GM23338 (cell line): ENCODE measurements around the gene RPL7A. TPM values are rescaled to one million over a fixed set of nuclear protein-coding genes. Genes with fewer than 3 reads are reported as not detected.
"Not testable (repeated sequence)": the region's sequence is repeated elsewhere in the genome, so short reads cannot be mapped to it uniquely, and the experiment has no call there.

Source experiments
- ATAC-seq: fragments of 200-7000 bp; cut with Tn5 transposase; 3 replicates; pipeline ENCODE4 v1.9.1; 2020
- DNase-seq: peaks from one replicate; pipeline ENCODE4 v3.0.0-alpha.2; 2015; ENCODE audit warnings: low spot score
- H2AFZ ChIP-seq: fragments of 200-600 bp; sonication (generic); 2 replicates; pipeline ENCODE4 v1.8.0; 2016; ENCODE audit warnings: antibody characterized with exemption, mild to moderate bottlenecking, moderate library complexity
- H3F3A ChIP-seq: fragments of 200-600 bp; sonication (generic); replicated peaks from 2 replicates; pipeline ENCODE4 v1.8.0; 2017; ENCODE audit warnings: antibody characterized with exemption, mixed run types, low read depth
- H3K27ac ChIP-seq: fragments of 200-600 bp; sonication (generic); 2 replicates; pipeline ENCODE4 v1.6.1; 2016; ENCODE audit warnings: low read depth
- H3K27me3 ChIP-seq: fragments of 200-600 bp; sonication (generic); 2 replicates; pipeline ENCODE4 v1.8.0; 2016; ENCODE audit warnings: mild to moderate bottlenecking, mixed run types, moderate library complexity; ENCODE audit not compliant: insufficient read depth
- H3K36me3 ChIP-seq: fragments of 200-600 bp; sonication (generic); 2 replicates; pipeline ENCODE4 v1.8.0; 2016; ENCODE audit warnings: mild to moderate bottlenecking; ENCODE audit not compliant: insufficient read depth
- H3K4me1 ChIP-seq: fragments of 200-600 bp; sonication (generic); 2 replicates; pipeline ENCODE4 v1.8.0; 2016; ENCODE audit warnings: mild to moderate bottlenecking, moderate library complexity; ENCODE audit not compliant: insufficient read depth
- H3K4me2 ChIP-seq: fragments of 200-600 bp; sonication (generic); 2 replicates; pipeline ENCODE4 v1.7.1; 2017; ENCODE audit warnings: mixed run types
- H3K4me3 ChIP-seq: fragments of 200-600 bp; sonication (generic); 2 replicates; pipeline ENCODE4 v1.6.1; 2016; ENCODE audit warnings: mixed run types
- H3K79me2 ChIP-seq: fragments of 200-600 bp; sonication (generic); replicated peaks from 2 replicates; pipeline ENCODE4 v1.8.0; 2017; ENCODE audit warnings: mild to moderate bottlenecking; ENCODE audit not compliant: insufficient read depth
- H3K9me2 ChIP-seq: fragments of 200-600 bp; sonication (generic); 2 replicates; pipeline ENCODE4 v1.8.0; 2017; ENCODE audit not compliant: insufficient read depth
- H4K20me1 ChIP-seq: fragments of 200-600 bp; sonication (generic); replicated peaks from 2 replicates; pipeline ENCODE4 v1.8.0; 2017; ENCODE audit warnings: mild to moderate bottlenecking; ENCODE audit not compliant: insufficient read depth
- H3K27ac Mint-ChIP-seq: 2 replicates; pipeline ENCODE4 v1.8.0; 2020; ENCODE audit warnings: inconsistent platforms, mild to moderate bottlenecking, moderate library complexity, mixed read lengths
- H3K27me3 Mint-ChIP-seq: 3 replicates; pipeline ENCODE4 v1.8.0; 2022; ENCODE audit warnings: low read depth, mild to moderate bottlenecking, moderate library complexity, mixed read lengths, inconsistent platforms; ENCODE audit not compliant: insufficient read depth, poor library complexity
- H3K36me3 Mint-ChIP-seq: 3 replicates; pipeline ENCODE4 v1.8.0; 2021; ENCODE audit warnings: low read depth, mild to moderate bottlenecking, inconsistent platforms, moderate library complexity, mixed read lengths
- H3K4me1 Mint-ChIP-seq: 3 replicates; pipeline ENCODE4 v1.8.0; 2020; ENCODE audit warnings: mild to moderate bottlenecking, inconsistent platforms, mixed read lengths
- H3K4me3 Mint-ChIP-seq: 3 replicates; pipeline ENCODE4 v1.8.0; 2021; ENCODE audit warnings: moderate library complexity, mild to moderate bottlenecking, inconsistent platforms, mixed read lengths
- H3K9me3 Mint-ChIP-seq: 3 replicates; pipeline ENCODE4 v1.8.0; 2020; ENCODE audit warnings: moderate library complexity, mild to moderate bottlenecking, inconsistent platforms, mixed read lengths
- CREB1 ChIP-seq: fragments of 250-450 bp; sonication (Bioruptor Pico); IDR thresholded peaks from 2 replicates; pipeline ENCODE4 v1.5.0; 2020; ENCODE audit warnings: low read depth, mild to moderate bottlenecking, moderate library complexity
- JUNB ChIP-seq: IDR thresholded peaks from one replicate; pipeline ENCODE4 v1.6.1; 2016; ENCODE audit warnings: antibody characterized with exemption; ENCODE audit not compliant: unreplicated experiment
- POLR2AphosphoS5 ChIP-seq: IDR thresholded peaks from 2 replicates; pipeline ENCODE4 v1.6.1; 2016; ENCODE audit warnings: antibody characterized with exemption, low read depth
- ZNF114 ChIP-seq: fragments of 250-450 bp; sonication (Bioruptor Pico); IDR thresholded peaks from 2 replicates; pipeline ENCODE4 v1.5.0; 2020; ENCODE audit warnings: mild to moderate bottlenecking, moderate library complexity
- polyA plus RNA-seq: library from polyadenylated mRNA; unstranded; fragments of >200 nt; fragmentation: Nextera tagmentation; extraction: Ambion mirVana; gene quantifications from 2 replicates; pipeline ENCODE4 v1.2.1, GENCODE V29; 2016
- total RNA-seq: library from RNA; depleted of rRNA; stranded (reverse); fragments of >200 nt; shearing (Covaris generic); gene quantifications from 2 replicates; pipeline ENCODE4 v1.2.3, GENCODE V29; 2014
- TF ChIP-seq, protein P1 (sequence below), 2 experiments: fragments of 200-600 bp in 1 of 2; sonication (generic) in 1 of 2; conservative IDR thresholded peaks; 2 replicates each; pipeline versions ENCODE4 v1.5.1 to v1.6.1; 2016 to 2017; ENCODE audit warnings: antibody characterized with exemption in 2 of 2, low read depth in 2 of 2, mild to moderate bottlenecking in 2 of 2, moderate library complexity in 1 of 2
- TF ChIP-seq, protein P2 (sequence below): fragments of 250-450 bp; sonication (Bioruptor Pico); IDR thresholded peaks from 2 replicates; pipeline ENCODE4 v1.5.0; 2020; ENCODE audit warnings: mild to moderate bottlenecking, moderate library complexity

Gene RPL7A
- total and polyA plus RNA-seq, 2 experiments from 2014 or later: 1,644 to 2,020 TPM

DNA sequence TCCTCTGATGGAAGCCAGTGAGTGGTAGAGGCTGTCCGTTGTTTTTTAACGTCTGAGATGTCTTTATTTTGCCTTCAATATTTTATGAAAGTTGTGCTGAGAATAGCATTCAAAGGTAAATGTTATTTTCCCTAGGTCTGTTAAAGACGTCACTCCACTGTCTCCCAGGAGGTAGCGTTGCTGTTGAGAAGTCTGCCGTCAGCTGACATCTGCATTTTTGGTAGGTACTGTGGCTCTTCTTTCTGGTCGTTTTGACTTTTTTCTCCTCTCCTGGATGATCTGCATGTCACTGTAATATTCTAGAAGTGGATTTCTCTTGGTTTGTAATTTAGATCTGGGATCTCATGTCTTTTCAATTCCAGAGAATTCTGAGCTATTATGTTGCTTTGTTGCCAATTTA is 38.4 kb upstream of the RPL7A start:
- ATAC-seq (no peak), DNase-seq (no peak)
- no peaks in the 10 kb centered on the region for H3K9me2 ChIP-seq
- H4K20me1 ChIP-seq: no peaks in the 10 kb centered on the region
- H3K36me3 ChIP-seq: no peaks in the 10 kb centered on the region
- no peak overlapping the region for H3K27ac ChIP-seq
- H3K4me1 Mint-ChIP-seq: no peaks in the 10 kb centered on the region
- no peaks in the 10 kb centered on the region for H3K27me3 ChIP-seq
- H3K4me3 Mint-ChIP-seq: no peak overlapping the region
- no peak overlapping the region for H2AFZ ChIP-seq
- no peaks in the 10 kb centered on the region for H3F3A ChIP-seq
- H3K27me3 Mint-ChIP-seq: no peaks in the 10 kb centered on the region
- H3K27ac Mint-ChIP-seq: no peak overlapping the region
- no peaks in the 10 kb centered on the region for H3K79me2 ChIP-seq
- H3K4me3 ChIP-seq: no peak overlapping the region
- H3K36me3 Mint-ChIP-seq: peaks cover 8% of the 10 kb centered on the region
- no peak overlapping the region for H3K4me2 ChIP-seq
- no peaks in the 10 kb centered on the region for H3K4me1 ChIP-seq
- TF ChIP-seq CREB1 (CRISPR knock-in tag): no peak
- TF ChIP-seq, protein P1, sequence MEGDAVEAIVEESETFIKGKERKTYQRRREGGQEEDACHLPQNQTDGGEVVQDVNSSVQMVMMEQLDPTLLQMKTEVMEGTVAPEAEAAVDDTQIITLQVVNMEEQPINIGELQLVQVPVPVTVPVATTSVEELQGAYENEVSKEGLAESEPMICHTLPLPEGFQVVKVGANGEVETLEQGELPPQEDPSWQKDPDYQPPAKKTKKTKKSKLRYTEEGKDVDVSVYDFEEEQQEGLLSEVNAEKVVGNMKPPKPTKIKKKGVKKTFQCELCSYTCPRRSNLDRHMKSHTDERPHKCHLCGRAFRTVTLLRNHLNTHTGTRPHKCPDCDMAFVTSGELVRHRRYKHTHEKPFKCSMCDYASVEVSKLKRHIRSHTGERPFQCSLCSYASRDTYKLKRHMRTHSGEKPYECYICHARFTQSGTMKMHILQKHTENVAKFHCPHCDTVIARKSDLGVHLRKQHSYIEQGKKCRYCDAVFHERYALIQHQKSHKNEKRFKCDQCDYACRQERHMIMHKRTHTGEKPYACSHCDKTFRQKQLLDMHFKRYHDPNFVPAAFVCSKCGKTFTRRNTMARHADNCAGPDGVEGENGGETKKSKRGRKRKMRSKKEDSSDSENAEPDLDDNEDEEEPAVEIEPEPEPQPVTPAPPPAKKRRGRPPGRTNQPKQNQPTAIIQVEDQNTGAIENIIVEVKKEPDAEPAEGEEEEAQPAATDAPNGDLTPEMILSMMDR (conservative IDR thresholded peaks at IDR 0.05; ENCODE audit: low read depth in 2 of 2): no peak
- TF ChIP-seq, protein P2, sequence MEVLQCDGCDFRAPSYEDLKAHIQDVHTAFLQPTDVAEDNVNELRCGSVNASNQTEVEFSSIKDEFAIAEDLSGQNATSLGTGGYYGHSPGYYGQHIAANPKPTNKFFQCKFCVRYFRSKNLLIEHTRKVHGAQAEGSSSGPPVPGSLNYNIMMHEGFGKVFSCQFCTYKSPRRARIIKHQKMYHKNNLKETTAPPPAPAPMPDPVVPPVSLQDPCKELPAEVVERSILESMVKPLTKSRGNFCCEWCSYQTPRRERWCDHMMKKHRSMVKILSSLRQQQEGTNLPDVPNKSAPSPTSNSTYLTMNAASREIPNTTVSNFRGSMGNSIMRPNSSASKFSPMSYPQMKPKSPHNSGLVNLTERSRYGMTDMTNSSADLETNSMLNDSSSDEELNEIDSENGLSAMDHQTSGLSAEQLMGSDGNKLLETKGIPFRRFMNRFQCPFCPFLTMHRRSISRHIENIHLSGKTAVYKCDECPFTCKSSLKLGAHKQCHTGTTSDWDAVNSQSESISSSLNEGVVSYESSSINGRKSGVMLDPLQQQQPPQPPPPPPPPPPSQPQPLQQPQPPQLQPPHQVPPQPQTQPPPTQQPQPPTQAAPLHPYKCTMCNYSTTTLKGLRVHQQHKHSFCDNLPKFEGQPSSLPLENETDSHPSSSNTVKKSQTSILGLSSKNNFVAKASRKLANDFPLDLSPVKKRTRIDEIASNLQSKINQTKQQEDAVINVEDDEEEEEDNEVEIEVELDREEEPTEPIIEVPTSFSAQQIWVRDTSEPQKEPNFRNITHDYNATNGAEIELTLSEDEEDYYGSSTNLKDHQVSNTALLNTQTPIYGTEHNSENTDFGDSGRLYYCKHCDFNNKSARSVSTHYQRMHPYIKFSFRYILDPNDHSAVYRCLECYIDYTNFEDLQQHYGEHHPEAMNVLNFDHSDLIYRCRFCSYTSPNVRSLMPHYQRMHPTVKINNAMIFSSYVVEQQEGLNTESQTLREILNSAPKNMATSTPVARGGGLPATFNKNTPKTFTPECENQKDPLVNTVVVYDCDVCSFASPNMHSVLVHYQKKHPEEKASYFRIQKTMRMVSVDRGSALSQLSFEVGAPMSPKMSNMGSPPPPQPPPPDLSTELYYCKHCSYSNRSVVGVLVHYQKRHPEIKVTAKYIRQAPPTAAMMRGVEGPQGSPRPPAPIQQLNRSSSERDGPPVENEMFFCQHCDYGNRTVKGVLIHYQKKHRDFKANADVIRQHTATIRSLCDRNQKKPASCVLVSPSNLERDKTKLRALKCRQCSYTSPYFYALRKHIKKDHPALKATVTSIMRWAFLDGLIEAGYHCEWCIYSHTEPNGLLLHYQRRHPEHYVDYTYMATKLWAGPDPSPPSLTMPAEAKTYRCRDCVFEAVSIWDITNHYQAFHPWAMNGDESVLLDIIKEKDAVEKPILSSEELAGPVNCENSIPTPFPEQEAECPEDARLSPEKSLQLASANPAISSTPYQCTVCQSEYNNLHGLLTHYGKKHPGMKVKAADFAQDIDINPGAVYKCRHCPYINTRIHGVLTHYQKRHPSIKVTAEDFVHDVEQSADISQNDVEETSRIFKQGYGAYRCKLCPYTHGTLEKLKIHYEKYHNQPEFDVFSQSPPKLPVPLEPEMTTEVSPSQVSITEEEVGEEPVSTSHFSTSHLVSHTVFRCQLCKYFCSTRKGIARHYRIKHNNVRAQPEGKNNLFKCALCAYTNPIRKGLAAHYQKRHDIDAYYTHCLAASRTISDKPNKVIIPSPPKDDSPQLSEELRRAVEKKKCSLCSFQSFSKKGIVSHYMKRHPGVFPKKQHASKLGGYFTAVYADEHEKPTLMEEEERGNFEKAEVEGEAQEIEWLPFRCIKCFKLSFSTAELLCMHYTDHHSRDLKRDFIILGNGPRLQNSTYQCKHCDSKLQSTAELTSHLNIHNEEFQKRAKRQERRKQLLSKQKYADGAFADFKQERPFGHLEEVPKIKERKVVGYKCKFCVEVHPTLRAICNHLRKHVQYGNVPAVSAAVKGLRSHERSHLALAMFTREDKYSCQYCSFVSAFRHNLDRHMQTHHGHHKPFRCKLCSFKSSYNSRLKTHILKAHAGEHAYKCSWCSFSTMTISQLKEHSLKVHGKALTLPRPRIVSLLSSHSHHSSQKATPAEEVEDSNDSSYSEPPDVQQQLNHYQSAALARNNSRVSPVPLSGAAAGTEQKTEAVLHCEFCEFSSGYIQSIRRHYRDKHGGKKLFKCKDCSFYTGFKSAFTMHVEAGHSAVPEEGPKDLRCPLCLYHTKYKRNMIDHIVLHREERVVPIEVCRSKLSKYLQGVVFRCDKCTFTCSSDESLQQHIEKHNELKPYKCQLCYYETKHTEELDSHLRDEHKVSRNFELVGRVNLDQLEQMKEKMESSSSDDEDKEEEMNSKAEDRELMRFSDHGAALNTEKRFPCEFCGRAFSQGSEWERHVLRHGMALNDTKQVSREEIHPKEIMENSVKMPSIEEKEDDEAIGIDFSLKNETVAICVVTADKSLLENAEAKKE (CRISPR knock-in tag): no peak
- TF ChIP-seq ZNF114 (CRISPR knock-in tag): no peak
- H3K9me3 Mint-ChIP-seq: peaks cover 10% of the 10 kb centered on the region

DNA sequence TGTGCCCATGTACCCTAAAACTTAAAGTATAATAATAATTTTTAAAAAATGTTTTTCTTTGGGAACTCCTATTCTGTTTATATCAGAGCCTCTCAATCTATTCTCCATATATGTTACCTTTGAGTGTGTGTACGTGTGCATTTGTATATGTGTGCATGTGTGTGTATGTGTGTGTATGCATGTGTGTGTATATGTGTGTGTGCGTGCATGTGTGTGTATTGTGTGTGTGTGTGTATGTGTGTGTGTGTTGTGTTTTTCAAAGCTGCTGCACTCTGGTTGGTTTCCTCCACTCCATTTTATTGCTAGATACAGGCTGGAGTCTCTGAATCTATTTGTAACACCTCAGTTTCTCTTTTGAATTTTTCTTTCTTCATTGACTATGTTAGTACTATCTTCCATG is 32.0 kb upstream of the RPL7A start:
- Histone ChIP-seq H3K79me2 (no peaks in the 10 kb centered on the region), H2AFZ (no peak overlapping the region), H3F3A (no peaks in the 10 kb centered on the region), H3K36me3 (no peaks in the 10 kb centered on the region), H3K4me3 (no peak overlapping the region), H3K4me2 (no peak overlapping the region), H3K27me3 (no peaks in the 10 kb centered on the region), H3K4me1 (no peaks in the 10 kb centered on the region), H4K20me1 (no peaks in the 10 kb centered on the region), H3K9me2 (no peaks in the 10 kb centered on the region), H3K27ac (no peak overlapping the region)
- Mint-ChIP-seq H3K4me3 (no peak overlapping the region), H3K4me1 (no peaks in the 10 kb centered on the region), H3K36me3 (no peaks in the 10 kb centered on the region), H3K27me3 (peaks cover 3% of the 10 kb centered on the region), H3K27ac (no peak overlapping the region), H3K9me3 (peaks cover 5% of the 10 kb centered on the region; the same call in 1 of the 3 replicates)
- ATAC-seq (no peak), DNase-seq (no peak)
- TF ChIP-seq ZNF114 (CRISPR knock-in tag): no peak
- no peak for TF ChIP-seq JUNB
- TF ChIP-seq POLR2AphosphoS5: no peak
- no peak for TF ChIP-seq CREB1 (CRISPR knock-in tag)
- TF ChIP-seq, protein P1 (conservative IDR thresholded peaks at IDR 0.05; ENCODE audit: low read depth in 2 of 2): no peak

DNA sequence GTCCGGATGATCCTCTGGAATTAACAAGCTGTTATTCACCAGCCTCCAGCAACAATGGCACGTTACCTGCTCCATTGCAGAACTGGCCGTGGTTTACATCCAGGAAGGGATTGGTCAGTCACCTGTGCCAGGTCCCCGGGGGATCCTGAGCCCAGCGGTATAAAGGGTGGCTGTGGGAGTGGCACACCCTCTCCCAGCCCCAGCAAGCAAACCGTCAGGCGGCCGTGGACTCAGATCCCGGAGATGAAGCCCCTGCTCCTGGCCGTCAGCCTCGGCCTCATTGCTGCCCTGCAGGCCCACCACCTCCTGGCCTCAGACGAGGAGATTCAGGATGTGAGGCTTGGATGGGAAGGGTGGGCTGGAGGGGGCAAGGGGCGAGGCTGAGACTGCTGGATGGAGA is 30.5 kb upstream of the RPL7A start:
- H3K4me3 Mint-ChIP-seq, H3K4me2 ChIP-seq, H3K9me2 ChIP-seq, H2AFZ ChIP-seq, H3K9me3 Mint-ChIP-seq, H3K27ac Mint-ChIP-seq, H3K4me3 ChIP-seq, ATAC-seq, H3K79me2 ChIP-seq, H3K36me3 Mint-ChIP-seq, H3K27ac ChIP-seq, DNase-seq, H3K36me3 ChIP-seq, H4K20me1 ChIP-seq, H3K4me1 ChIP-seq, H3K27me3 Mint-ChIP-seq, H3F3A ChIP-seq, H3K4me1 Mint-ChIP-seq, H3K27me3 ChIP-seq: not testable (repeated sequence)
